Panc1 (cell line): ENCODE measurements around the gene BIK. TPM values are rescaled to one million over a fixed set of nuclear protein-coding genes. Genes with fewer than 3 reads are reported as not detected.

Experiments
- ATAC-seq: fragments of 200-7000 bp; cut with Tn5 transposase; 2 replicates; pipeline ENCODE4 v1.9.1; 2020; ENCODE audit warnings: mild to moderate bottlenecking, moderate library complexity
- BruUV-seq: library from RNA; stranded (reverse); fragments of 400-500 nt; replicated peaks from 2 replicates; lab custom pipeline; 2021; lab: Mats Ljungman, UMichigan
- CTCF ChIA-PET: fragments of 300-600 bp; sonication (Branson Sonifier 250); formaldehyde crosslinking; loops from one replicate; lab custom pipeline; 2022; ENCODE audit warnings: antibody characterized with exemption; lab: Charles Lee
- POLR2A ChIA-PET: fragments of 300-600 bp; sonication (Branson Sonifier 250); formaldehyde crosslinking; loops from one replicate; lab custom pipeline; 2022; ENCODE audit warnings: antibody characterized with exemption; lab: Charles Lee
- DNase-seq: peaks from one replicate; pipeline ENCODE4 v3.0.0-alpha.2; 2010; ENCODE audit warnings: low read depth, low spot score
- H3K27ac ChIP-seq: 2 replicates; pipeline ENCODE4 v1.5.1; 2011; ENCODE audit warnings: mild to moderate bottlenecking, low read length, inconsistent platforms
- H3K27me3 ChIP-seq: fragments of 200-500 bp; sonication (Bioruptor generic); 2 replicates; pipeline ENCODE4 v1.6.0; 2014; ENCODE audit warnings: low read length, inconsistent platforms; ENCODE audit not compliant: control insufficient read depth, insufficient read depth
- H3K36me3 ChIP-seq: fragments of 200-500 bp; sonication (Bioruptor generic); 2 replicates; pipeline ENCODE4 v1.5.1; 2014; ENCODE audit warnings: inconsistent platforms, mild to moderate bottlenecking, low read length, moderate library complexity; ENCODE audit not compliant: control insufficient read depth, insufficient read depth
- H3K4me1 ChIP-seq: 2 replicates; pipeline ENCODE4 v1.5.1; 2011; ENCODE audit warnings: inconsistent platforms, mild to moderate bottlenecking, low read length, moderate library complexity; ENCODE audit not compliant: control insufficient read depth, insufficient read depth
- H3K4me3 ChIP-seq, 2 experiments: 2 replicates each; pipeline ENCODE4 v1.5.1; 2011 to 2012; ENCODE audit warnings: low read depth in 2 of 2, low read length in 2 of 2, mild to moderate bottlenecking in 2 of 2, inconsistent platforms in 1 of 2, moderate library complexity in 1 of 2
- H3K9me3 ChIP-seq: fragments of 200-500 bp; sonication (Bioruptor generic); 2 replicates; pipeline ENCODE4 v1.5.1; 2014; ENCODE audit warnings: low read depth, mild to moderate bottlenecking, inconsistent platforms, low read length, moderate library complexity; ENCODE audit not compliant: control insufficient read depth, insufficient read depth
- POLR2AphosphoS5 ChIP-seq: IDR thresholded peaks from 2 replicates; pipeline ENCODE4 v1.6.1; 2012; ENCODE audit warnings: mild to moderate bottlenecking, low read depth, low read length, moderate library complexity
- SIN3A ChIP-seq: IDR thresholded peaks from 2 replicates; pipeline ENCODE4 v1.6.1; 2012; ENCODE audit warnings: low read depth, mild to moderate bottlenecking, low read length, moderate library complexity, borderline replicate concordance; ENCODE audit not compliant: insufficient read depth
- TCF7L2 ChIP-seq: IDR thresholded peaks from 2 replicates; pipeline ENCODE4 v1.6.1; 2011; ENCODE audit warnings: mild to moderate bottlenecking, low read depth, low read length, inconsistent platforms
- in situ Hi-C: cut with HindIII; loops from 2 replicates; pipeline ENCODE4 v1.10.0; 2016; ENCODE audit warnings: low sequenced_read_pairs, low pct_unique_long_range_greater_than_20kb
- intact Hi-C: fragments of 100-400 bp; cut with micrococcal nuclease; formaldehyde crosslinking; loops from one replicate; pipeline ENCODE4 v1.10.0; 2022; ENCODE audit not compliant: unreplicated experiment
- total RNA-seq: library from RNA; stranded (reverse); gene quantifications from one replicate; pipeline ENCODE4 v1.2.1, GENCODE V29; 2021; ENCODE audit not compliant: unreplicated experiment
- TF ChIP-seq, protein P1 (sequence below): fragments of 450-650 bp; IDR thresholded peaks from 2 replicates; pipeline ENCODE4 v1.5.1; 2017; ENCODE audit warnings: mild to moderate bottlenecking
- TF ChIP-seq, protein P2 (sequence below), 2 experiments: IDR thresholded peaks; 2 replicates each; pipeline ENCODE4 v1.6.1; 2011 to 2012; ENCODE audit warnings: low read depth in 2 of 2, control low read depth in 1 of 2, low read length in 1 of 2, mild to moderate bottlenecking in 1 of 2, moderate library complexity in 1 of 2; ENCODE audit not compliant: insufficient read depth in 1 of 2

BIK gene
- total RNA-seq, 1 experiment from 2014 or later = 0.18 TPM

DNA sequence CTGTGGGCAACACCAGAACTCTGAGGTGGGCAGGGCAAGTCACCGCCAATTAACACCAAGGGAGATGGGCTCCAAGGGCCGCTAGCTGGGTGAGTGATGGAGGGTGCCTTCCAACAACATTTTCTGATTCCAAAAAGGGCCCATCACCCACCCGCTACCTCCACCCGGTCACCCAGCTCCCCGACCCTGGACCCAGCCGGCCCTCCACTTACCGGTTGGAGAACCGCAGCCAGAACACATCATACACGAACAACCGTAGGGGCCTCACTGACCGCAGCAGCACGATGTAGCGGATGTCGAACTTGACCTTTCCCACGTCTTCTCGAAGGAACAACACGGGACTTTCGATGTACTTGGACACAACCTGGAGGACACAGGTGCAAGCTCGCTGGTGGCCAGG is 61.6 kb downstream of the BIK start:
- in situ Hi-C loops (no loop called here), intact Hi-C loops (no loop called here)
- ChIA-PET CTCF (no interaction called here), POLR2A (interaction anchor here (0.6 kb wide), 1 partner anchor 20 kb away, joined by 11 read pairs; no protein-coding TSS in a partner anchor)
- DNase-seq = no peak
- H3K4me3 ChIP-seq = no peak overlapping the region
- TF ChIP-seq, protein P1, sequence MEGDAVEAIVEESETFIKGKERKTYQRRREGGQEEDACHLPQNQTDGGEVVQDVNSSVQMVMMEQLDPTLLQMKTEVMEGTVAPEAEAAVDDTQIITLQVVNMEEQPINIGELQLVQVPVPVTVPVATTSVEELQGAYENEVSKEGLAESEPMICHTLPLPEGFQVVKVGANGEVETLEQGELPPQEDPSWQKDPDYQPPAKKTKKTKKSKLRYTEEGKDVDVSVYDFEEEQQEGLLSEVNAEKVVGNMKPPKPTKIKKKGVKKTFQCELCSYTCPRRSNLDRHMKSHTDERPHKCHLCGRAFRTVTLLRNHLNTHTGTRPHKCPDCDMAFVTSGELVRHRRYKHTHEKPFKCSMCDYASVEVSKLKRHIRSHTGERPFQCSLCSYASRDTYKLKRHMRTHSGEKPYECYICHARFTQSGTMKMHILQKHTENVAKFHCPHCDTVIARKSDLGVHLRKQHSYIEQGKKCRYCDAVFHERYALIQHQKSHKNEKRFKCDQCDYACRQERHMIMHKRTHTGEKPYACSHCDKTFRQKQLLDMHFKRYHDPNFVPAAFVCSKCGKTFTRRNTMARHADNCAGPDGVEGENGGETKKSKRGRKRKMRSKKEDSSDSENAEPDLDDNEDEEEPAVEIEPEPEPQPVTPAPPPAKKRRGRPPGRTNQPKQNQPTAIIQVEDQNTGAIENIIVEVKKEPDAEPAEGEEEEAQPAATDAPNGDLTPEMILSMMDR = no peak
- TF ChIP-seq SIN3A (no peak), POLR2AphosphoS5 (no peak), TCF7L2 (no peak)
- TF ChIP-seq, protein P2, sequence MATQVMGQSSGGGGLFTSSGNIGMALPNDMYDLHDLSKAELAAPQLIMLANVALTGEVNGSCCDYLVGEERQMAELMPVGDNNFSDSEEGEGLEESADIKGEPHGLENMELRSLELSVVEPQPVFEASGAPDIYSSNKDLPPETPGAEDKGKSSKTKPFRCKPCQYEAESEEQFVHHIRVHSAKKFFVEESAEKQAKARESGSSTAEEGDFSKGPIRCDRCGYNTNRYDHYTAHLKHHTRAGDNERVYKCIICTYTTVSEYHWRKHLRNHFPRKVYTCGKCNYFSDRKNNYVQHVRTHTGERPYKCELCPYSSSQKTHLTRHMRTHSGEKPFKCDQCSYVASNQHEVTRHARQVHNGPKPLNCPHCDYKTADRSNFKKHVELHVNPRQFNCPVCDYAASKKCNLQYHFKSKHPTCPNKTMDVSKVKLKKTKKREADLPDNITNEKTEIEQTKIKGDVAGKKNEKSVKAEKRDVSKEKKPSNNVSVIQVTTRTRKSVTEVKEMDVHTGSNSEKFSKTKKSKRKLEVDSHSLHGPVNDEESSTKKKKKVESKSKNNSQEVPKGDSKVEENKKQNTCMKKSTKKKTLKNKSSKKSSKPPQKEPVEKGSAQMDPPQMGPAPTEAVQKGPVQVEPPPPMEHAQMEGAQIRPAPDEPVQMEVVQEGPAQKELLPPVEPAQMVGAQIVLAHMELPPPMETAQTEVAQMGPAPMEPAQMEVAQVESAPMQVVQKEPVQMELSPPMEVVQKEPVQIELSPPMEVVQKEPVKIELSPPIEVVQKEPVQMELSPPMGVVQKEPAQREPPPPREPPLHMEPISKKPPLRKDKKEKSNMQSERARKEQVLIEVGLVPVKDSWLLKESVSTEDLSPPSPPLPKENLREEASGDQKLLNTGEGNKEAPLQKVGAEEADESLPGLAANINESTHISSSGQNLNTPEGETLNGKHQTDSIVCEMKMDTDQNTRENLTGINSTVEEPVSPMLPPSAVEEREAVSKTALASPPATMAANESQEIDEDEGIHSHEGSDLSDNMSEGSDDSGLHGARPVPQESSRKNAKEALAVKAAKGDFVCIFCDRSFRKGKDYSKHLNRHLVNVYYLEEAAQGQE (IDR thresholded peaks at IDR 0.05; ENCODE audit: insufficient read depth in 1 of 2, low read depth in 2 of 2, low read length in 1 of 2) = no peak
- no peaks in the 10 kb centered on the region for H3K4me1 ChIP-seq
- no peak overlapping the region for H3K27ac ChIP-seq
- no TSS peak for BruUV-seq
- no peaks in the 10 kb centered on the region for H3K9me3 ChIP-seq
- H3K27me3 ChIP-seq = no peaks in the 10 kb centered on the region
- ATAC-seq = no peak
- H3K36me3 ChIP-seq = no peaks in the 10 kb centered on the region

DNA sequence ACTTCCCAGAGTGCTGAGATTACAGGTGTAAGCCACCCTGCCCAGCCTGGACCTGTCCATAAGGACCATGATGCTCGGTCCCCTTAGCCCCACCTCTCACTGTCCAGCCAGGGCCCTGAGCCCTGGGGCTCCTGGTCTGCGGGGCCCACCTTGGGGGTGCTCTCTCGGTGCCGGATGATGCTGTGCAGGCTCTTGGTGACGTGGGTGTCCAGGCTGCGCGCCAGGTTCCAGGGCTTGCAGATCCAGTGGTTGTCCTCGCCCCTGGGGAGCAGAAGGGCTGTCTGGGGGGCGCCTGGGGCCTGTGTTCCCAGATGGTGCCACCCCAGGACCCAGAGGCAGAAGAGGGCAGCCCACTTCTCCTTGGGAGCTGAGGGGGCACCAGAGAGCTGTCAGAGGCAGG is 63.0 kb downstream of the BIK start:
- Histone ChIP-seq H3K4me1 (no peaks in the 10 kb centered on the region), H3K4me3 (no peak overlapping the region), H3K9me3 (no peaks in the 10 kb centered on the region), H3K27ac (no peak overlapping the region), H3K36me3 (no peaks in the 10 kb centered on the region), H3K27me3 (no peaks in the 10 kb centered on the region)
- in situ Hi-C loops = no loop called here
- intact Hi-C loops = no loop called here
- no peak for TF ChIP-seq TCF7L2
- no peak for TF ChIP-seq SIN3A
- TF ChIP-seq, protein P1 = no peak
- no peak for TF ChIP-seq POLR2AphosphoS5
- TF ChIP-seq, protein P2 (IDR thresholded peaks at IDR 0.05; ENCODE audit: insufficient read depth in 1 of 2, low read depth in 2 of 2, low read length in 1 of 2) = no peak
- ChIA-PET POLR2A (no interaction called here), CTCF (no interaction called here)
- BruUV-seq = no TSS peak
- DNase-seq (no peak), ATAC-seq (no peak)
